ENCODE measurements around the gene KRT20. TPM values are rescaled to one million over a fixed set of nuclear protein-coding genes. Genes with fewer than 3 reads are reported as not detected.

KRT20 gene
- total RNA-seq, 4 donors from 2014 or later = not detected

DNA sequence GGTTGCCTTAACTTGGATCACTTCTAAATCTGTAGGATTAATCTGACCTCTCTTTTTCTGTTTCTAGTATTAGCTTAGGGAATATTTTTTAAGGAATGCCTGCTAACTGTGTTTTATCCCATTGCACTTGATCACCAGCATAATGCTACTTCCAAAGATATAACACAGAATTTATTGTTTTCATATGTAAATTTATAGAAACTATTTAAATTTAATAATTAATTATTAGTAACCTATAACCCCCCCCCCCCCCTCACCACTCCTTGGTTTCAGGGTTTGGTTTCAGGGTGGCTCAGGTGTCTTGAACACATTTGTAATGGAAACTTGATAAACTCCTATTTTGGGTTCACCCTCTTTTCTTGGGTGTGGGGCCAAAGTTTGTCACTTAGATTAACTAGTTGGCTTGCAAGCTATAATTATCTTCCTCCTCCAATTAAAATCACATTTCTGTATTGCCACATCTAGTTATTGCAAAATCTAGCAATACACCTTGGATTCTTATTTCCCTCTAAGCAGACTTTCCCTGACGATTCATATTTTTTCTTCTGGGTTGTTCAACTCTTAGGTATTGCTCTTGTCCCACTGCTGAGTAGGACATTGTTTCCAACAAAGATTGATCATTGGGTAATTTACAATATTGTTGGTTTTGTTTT, 36.3 kb downstream of the KRT20 start:
- peaks cover 0 to 27% (median 0%) of the 10 kb centered on the region in 4 donors for H3K27me3 ChIP-seq
- TF ChIP-seq, protein P1, sequence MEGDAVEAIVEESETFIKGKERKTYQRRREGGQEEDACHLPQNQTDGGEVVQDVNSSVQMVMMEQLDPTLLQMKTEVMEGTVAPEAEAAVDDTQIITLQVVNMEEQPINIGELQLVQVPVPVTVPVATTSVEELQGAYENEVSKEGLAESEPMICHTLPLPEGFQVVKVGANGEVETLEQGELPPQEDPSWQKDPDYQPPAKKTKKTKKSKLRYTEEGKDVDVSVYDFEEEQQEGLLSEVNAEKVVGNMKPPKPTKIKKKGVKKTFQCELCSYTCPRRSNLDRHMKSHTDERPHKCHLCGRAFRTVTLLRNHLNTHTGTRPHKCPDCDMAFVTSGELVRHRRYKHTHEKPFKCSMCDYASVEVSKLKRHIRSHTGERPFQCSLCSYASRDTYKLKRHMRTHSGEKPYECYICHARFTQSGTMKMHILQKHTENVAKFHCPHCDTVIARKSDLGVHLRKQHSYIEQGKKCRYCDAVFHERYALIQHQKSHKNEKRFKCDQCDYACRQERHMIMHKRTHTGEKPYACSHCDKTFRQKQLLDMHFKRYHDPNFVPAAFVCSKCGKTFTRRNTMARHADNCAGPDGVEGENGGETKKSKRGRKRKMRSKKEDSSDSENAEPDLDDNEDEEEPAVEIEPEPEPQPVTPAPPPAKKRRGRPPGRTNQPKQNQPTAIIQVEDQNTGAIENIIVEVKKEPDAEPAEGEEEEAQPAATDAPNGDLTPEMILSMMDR (IDR thresholded peaks at IDR 0.05) = no peak
- TF ChIP-seq POLR2A (IDR thresholded peaks at IDR 0.05) = no peak
- no peaks in the 10 kb centered on the region for H3K36me3 ChIP-seq
- 52 to 63% methylated on average over 1 of the region's 1 CpG for WGBS, 2 donors
- peaks cover 0 to 16% (median 0%) of the 10 kb centered on the region in 3 donors for H3K4me1 ChIP-seq
- no peak for DNase-seq
- intact Hi-C loops (cut with DNase I) = loop anchor here (5.0 kb wide), 1 partner anchor 114 kb away; no protein-coding TSS in a partner anchor
- H3K4me3 ChIP-seq = no peak overlapping the region
- H3K9me3 ChIP-seq = no peaks in the 10 kb centered on the region
- H3K27ac ChIP-seq = no peak overlapping the region

DNA sequence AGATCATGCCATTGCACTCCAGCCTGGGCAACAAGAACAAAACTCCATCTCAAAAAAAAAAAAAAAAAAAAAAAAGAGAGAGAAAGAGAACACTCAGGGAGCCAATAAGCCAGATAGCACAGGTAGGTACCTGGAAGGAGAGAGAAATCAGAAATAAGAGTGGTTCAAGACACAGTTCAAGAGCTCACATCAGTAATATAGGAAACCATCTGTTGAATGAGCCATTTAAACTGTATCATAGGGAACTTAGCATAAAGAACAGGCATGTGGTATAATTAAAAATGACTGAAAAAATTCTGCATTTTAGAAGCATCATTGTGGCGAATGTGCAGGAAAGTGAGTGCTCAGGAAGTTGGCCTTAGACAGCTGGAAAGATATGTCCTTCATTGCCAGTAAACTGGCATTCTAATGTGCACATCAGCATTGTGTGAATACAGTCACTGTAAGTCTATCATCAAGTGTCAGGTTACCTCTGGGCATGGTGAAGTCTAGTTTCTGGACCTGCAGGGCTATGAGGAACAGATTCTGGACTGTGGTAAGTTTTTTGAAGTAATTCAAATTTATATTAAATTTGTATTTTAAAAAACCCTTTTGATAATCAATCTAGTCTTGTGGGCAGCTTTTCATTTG, 38.4 kb downstream of the KRT20 start:
- 56 to 82% methylated on average over 1 of the region's 1 CpG for WGBS, 2 donors

DNA sequence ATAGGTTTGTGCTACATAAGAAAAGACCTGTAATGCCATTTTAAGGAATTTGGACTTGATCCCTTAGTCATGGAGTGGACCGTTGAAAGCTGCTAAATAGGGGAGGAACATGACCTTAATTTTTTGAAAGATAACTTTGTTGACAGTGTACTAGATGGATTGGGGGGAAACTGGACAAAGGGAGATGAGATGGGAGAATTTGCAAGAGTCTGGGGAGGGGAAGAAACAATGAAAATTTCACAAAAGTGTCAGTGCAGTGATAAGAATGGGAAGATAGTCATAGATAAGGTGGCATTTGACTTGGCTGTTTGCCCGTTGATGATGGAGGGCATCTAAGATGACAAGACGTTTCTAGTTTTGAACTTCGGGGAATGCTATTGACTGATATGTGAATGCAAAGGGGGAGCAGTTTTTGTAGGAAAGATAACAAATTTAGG, 40.4 kb downstream of the KRT20 start:
- TF ChIP-seq, protein P1 (IDR thresholded peaks at IDR 0.05) = no peak
- no peak for TF ChIP-seq POLR2A (IDR thresholded peaks at IDR 0.05)
- Histone ChIP-seq H3K27me3 (peaks cover 0 to 47% (median 0%) of the 10 kb centered on the region in 4 donors), H3K27ac (no peak overlapping the region), H3K9me3 (no peaks in the 10 kb centered on the region), H3K36me3 (no peaks in the 10 kb centered on the region), H3K4me3 (no peak overlapping the region), H3K4me1 (peaks cover 0 to 9% (median 0%) of the 10 kb centered on the region in 3 donors)
- intact Hi-C loops (cut with DNase I) = loop anchor here (5.0 kb wide), 1 partner anchor 118 kb away; no protein-coding TSS in a partner anchor
- no peak for DNase-seq
- 56 to 75% methylated on average over 4 of the region's 4 CpGs for WGBS, 2 donors

More for the DNA sequence above, 38.4 kb downstream of the KRT20 start:
- intact Hi-C loops (cut with DNase I) = loop anchor here (5.0 kb wide), 1 partner anchor 116 kb away; no protein-coding TSS in a partner anchor
- no peak overlapping the region for H3K27ac ChIP-seq
- peaks cover 0 to 45% (median 0%) of the 10 kb centered on the region in 4 donors for H3K27me3 ChIP-seq
- peaks cover 0 to 14% (median 0%) of the 10 kb centered on the region in 3 donors for H3K4me1 ChIP-seq
- TF ChIP-seq, protein P1 (IDR thresholded peaks at IDR 0.05) = no peak
- TF ChIP-seq POLR2A (IDR thresholded peaks at IDR 0.05) = no peak
- H3K9me3 ChIP-seq = no peaks in the 10 kb centered on the region
- no peaks in the 10 kb centered on the region for H3K36me3 ChIP-seq
- H3K4me3 ChIP-seq = no peak overlapping the region
- DNase-seq = no peak

DNA sequence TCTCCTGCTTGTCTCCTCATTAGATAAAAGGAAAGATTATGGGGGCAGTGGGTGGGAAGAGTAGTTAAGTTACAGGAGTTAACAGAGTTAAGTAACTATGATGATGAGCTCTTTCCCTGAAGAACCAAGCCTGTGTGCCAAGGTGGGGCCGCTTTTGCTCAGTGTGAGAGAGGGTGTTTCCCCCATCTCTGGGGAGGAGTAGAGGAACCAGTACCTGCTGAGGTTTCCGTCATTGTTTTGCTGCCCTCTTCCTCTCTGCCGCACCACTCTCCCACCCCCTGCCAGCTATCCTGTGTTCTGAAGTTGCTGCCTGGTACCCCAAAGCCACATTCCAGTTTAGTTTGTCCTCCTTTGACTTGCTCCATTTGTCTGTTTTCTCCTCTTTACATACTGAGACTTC, 41.8 kb downstream of the KRT20 start:
- TF ChIP-seq, protein P1 (IDR thresholded peaks at IDR 0.05) = no peak
- TF ChIP-seq POLR2A (IDR thresholded peaks at IDR 0.05) = no peak
- no peaks in the 10 kb centered on the region for H3K4me1 ChIP-seq

DNA sequence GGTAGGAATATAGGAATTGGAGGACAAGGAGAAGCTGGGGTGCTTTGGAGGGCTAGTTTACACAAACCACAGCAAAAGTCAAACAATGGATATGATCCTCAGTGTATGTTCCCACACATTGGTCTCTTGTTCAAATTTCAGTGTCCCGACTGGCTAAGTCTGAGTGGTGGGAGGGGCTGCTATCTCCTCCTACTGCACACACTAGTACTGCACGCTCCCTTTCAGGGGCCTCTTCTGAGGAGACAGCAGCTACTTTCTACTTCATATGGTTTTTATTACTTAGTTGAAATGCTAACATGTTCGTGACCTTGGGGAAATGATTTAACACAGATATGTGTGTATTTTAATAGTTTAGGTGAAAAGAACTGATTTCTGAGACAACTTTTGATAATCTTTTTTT, 43.8 kb downstream of the KRT20 start:
- Histone ChIP-seq H3K4me1 (no peaks in the 10 kb centered on the region), H3K4me3 (no peak overlapping the region), H3K27me3 (peaks cover 0 to 40% (median 0%) of the 10 kb centered on the region in 4 donors), H3K9me3 (no peaks in the 10 kb centered on the region), H3K27ac (no peak overlapping the region), H3K36me3 (peaks cover 0 to 2% (median 0%) of the 10 kb centered on the region in 3 donors)
- 77 to 88% methylated on average over 3 of the region's 3 CpGs for WGBS, 2 donors
- intact Hi-C loops (cut with DNase I) = no loop called here
- TF ChIP-seq, protein P1 (IDR thresholded peaks at IDR 0.05) = no peak
- TF ChIP-seq POLR2A (IDR thresholded peaks at IDR 0.05) = no peak
- no peak for DNase-seq

More for the DNA sequence above, 41.8 kb downstream of the KRT20 start:
- Histone ChIP-seq H3K4me3 (no peak overlapping the region), H3K9me3 (no peaks in the 10 kb centered on the region), H3K27ac (no peak overlapping the region), H3K27me3 (peaks cover 0 to 47% (median 0%) of the 10 kb centered on the region in 4 donors), H3K36me3 (no peaks in the 10 kb centered on the region)
- WGBS, 2 donors = 69 to 73% methylated on average over 3 of the region's 3 CpGs
- intact Hi-C loops (cut with DNase I) = no loop called here
- no peak for DNase-seq
